Measurements from ENCODE around the gene DIAPH2.

Gene DIAPH2

GRCh38 chrX:96684339-96685209, at the start of gene DIAPH2:
Gene DIAPH2, plus strand, starts transcription at chrX:96684842.
- H3K4me3 ChIP-seq (replicated peaks; ENCODE audit: low read depth, low read length), result peak within 1 kb of the TSS; percentile 58
- TF ChIP-seq, protein P1, sequence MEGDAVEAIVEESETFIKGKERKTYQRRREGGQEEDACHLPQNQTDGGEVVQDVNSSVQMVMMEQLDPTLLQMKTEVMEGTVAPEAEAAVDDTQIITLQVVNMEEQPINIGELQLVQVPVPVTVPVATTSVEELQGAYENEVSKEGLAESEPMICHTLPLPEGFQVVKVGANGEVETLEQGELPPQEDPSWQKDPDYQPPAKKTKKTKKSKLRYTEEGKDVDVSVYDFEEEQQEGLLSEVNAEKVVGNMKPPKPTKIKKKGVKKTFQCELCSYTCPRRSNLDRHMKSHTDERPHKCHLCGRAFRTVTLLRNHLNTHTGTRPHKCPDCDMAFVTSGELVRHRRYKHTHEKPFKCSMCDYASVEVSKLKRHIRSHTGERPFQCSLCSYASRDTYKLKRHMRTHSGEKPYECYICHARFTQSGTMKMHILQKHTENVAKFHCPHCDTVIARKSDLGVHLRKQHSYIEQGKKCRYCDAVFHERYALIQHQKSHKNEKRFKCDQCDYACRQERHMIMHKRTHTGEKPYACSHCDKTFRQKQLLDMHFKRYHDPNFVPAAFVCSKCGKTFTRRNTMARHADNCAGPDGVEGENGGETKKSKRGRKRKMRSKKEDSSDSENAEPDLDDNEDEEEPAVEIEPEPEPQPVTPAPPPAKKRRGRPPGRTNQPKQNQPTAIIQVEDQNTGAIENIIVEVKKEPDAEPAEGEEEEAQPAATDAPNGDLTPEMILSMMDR (IDR thresholded peaks at IDR 0.05; ENCODE audit: low read depth, low read length, missing control alignments), result no peak
- DNase-seq (ENCODE audit: extremely low read depth, low read depth), result no peak

GRCh38 chrX:96650023-96650422, 34.6 kb upstream of the DIAPH2 start:
- no peak overlapping the region for H3K4me3 ChIP-seq (replicated peaks; ENCODE audit: low read depth, low read length)
- no peak for DNase-seq (ENCODE audit: extremely low read depth, low read depth)
- TF ChIP-seq, protein P1 (IDR thresholded peaks at IDR 0.05; ENCODE audit: low read depth, low read length, missing control alignments), result no peak

DNA sequence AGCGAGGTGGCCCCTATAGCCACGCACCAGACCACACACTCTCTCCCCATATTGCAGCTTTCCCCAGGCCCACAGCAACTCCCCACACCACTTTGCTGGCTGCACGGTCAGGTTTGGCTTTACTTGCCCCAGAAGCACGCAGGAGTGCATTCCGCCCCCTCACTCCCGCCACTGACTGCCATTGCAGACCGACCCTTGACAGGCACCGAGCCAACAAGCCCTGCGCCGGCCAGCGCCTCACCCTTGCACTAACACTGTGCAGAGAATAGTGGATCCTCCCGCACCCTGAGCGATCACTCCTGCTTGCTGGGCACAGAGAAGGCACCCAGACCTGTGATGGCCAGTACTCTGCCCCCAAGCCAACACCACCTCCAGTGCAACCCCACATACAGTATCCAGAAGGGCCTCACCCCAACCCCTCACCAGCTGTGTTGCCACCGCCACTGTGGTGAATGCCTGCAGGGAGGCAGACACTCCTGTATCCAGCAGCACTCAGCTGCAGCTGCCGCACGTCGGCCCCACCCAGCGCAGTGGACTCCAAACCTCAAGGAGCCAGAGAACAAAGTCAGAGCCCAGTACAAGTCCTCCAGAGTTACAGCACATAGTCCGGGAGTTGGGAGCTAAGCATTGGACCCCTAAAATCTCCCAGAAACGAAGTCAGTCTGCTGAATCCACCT, 28.6 kb upstream of the DIAPH2 start:
- TF ChIP-seq, protein P1 (IDR thresholded peaks at IDR 0.05; ENCODE audit: low read depth, low read length, missing control alignments), result no peak
- DNase-seq (ENCODE audit: extremely low read depth, low read depth), result no peak
- no peak overlapping the region for H3K4me3 ChIP-seq (replicated peaks; ENCODE audit: low read depth, low read length)

DNA sequence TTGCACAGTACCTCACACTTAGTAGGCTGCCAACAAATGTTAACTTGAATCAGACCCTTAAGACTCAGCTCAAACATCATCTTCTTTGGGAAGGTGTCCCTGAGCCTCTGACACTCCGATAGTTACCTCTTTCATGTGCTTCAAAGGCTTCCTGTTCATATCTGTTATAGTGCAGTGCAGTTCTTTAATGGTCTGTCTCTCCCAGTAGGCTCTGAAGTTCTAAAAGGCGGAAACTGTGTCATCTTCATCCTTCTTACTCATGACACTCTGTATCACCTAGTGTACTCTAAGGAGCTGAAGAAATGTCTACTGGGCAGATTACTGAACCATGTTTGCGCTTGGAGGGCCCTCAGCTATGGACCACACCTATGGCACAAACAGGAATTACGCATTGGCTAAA, 2.1 kb upstream of the DIAPH2 start:
- no peak for DNase-seq (ENCODE audit: extremely low read depth, low read depth)
- no peak overlapping the region for H3K4me3 ChIP-seq (replicated peaks; ENCODE audit: low read depth, low read length)
- TF ChIP-seq, protein P1 (IDR thresholded peaks at IDR 0.05; ENCODE audit: low read depth, low read length, missing control alignments), result no peak

DNA sequence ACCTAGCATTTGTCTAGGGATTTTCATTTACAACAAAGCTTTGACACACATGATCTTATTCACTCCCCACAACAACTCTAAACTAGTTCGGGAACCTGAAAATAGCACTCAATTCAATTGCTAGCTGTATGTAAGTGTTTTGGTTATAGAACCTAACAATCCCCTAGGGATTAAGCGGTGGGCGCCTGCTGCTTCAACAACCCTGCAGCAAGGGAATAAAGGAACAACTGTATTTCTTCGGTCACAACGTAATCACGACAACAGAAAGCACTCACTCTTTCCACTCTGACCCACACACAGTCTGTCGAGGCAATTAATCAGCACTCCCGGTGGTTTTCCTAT, 674 bp upstream of the DIAPH2 start:
- DNase-seq (ENCODE audit: extremely low read depth, low read depth), result no peak
- peak overlapping the region; percentile 58 for H3K4me3 ChIP-seq (replicated peaks; ENCODE audit: low read depth, low read length)
- TF ChIP-seq, protein P1 (IDR thresholded peaks at IDR 0.05; ENCODE audit: low read depth, low read length, missing control alignments), result no peak

DNA sequence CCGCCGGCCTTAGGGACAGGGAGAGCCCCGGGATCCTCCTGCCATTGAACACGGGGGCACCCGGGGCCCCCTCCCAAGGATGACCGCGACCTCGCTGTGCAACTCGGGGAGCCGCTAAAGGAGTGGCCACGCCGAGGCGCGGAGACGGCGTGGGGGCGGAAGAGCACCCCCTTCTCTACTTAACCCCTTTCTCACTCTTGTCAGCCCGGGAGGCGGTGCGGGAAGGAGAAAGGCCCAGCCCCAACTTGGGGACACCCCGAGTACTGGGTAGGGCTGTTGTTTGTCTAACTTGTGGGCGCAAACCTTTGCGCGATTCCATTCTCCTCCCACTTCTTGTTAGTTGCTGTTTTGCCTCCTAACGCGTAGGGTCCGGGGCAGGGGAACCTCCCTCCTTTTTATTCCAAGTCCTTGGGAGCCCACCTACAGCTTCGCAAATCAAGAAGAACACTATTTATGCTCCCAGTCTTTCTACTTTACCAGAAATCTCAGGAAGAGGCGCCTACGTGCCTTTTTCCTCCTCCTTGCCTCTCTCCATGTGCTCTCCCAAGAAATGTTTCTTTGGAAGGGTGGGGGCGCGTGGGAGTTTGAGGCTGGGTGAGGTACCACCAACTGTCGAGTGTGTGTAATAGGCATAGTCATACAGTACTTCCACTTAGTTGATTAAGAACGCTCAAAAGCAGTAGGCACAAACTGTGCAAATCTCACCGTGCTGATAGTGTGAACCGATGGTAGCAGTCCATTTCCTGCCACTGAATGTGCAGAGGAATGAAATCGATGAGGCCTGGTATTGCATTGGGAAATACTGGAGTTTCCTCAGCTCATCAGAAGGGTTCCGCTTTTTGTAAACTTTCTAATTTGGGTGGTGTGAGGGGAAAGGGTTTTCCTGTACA, 813 bp downstream of the DIAPH2 start:
- TF ChIP-seq, protein P1 (IDR thresholded peaks at IDR 0.05; ENCODE audit: low read depth, low read length, missing control alignments), result no peak
- no peak for DNase-seq (ENCODE audit: extremely low read depth, low read depth)
- peak overlapping the region; percentile 58 for H3K4me3 ChIP-seq (replicated peaks; ENCODE audit: low read depth, low read length)

All from HFF-Myc (cell line).